Middle frontal gyrus (tissue), 1 donor: ENCODE data around the gene COBL.

Source experiments
- DNase-seq: peaks from one replicate; pipeline ENCODE4 v3.0.0-alpha.2; 2015; ENCODE audit warnings: low spot score; ENCODE audit errors: extremely low spot score

COBL gene

GRCh38 chr7:51080622-51081269, 235.9 kb downstream of the COBL start:
- no peak for DNase-seq

GRCh38 chr7:51080216-51080615, 236.4 kb downstream of the COBL start:
- no peak for DNase-seq

GRCh38 chr7:51079494-51079893, 237.1 kb downstream of the COBL start:
- DNase-seq: no peak

GRCh38 chr7:51078653-51079052, 238.0 kb downstream of the COBL start:
- no peak for DNase-seq

GRCh38 chr7:51077987-51078370, 238.6 kb downstream of the COBL start:
- no peak for DNase-seq

- no peak for DNase-seq
Observed at GRCh38 chr7:51077316-51077986, 239.2 kb downstream of the COBL start.

GRCh38 chr7:51075681-51076580, 240.7 kb downstream of the COBL start:
- DNase-seq: no peak

- DNase-seq: no peak
Observed at GRCh38 chr7:51073171-51073570, 243.4 kb downstream of the COBL start.

GRCh38 chr7:51072281-51072680, 244.3 kb downstream of the COBL start:
- no peak for DNase-seq

- DNase-seq: no peak
Observed at GRCh38 chr7:51071427-51071826, 245.2 kb downstream of the COBL start.

GRCh38 chr7:51070151-51070550, 246.5 kb downstream of the COBL start:
- no peak for DNase-seq

- no peak for DNase-seq
Observed at GRCh38 chr7:51069411-51070083, 247.1 kb downstream of the COBL start.

- no peak for DNase-seq
Observed at GRCh38 chr7:51068401-51068800, 248.2 kb downstream of the COBL start.

- no peak for DNase-seq
Observed at GRCh38 chr7:51067757-51068156, 248.9 kb downstream of the COBL start.

GRCh38 chr7:51067258-51067657, 249.4 kb downstream of the COBL start:
- no peak for DNase-seq

GRCh38 chr7:51066405-51066882, 250.2 kb downstream of the COBL start:
- DNase-seq: no peak

- no peak for DNase-seq
Observed at GRCh38 chr7:51065766-51066165, 250.8 kb downstream of the COBL start.

- DNase-seq: no peak
Observed at GRCh38 chr7:51064688-51065087, 251.9 kb downstream of the COBL start.

GRCh38 chr7:51062222-51062987, 254.2 kb downstream of the COBL start:
- DNase-seq: no peak

GRCh38 chr7:51060536-51060935, 256.1 kb downstream of the COBL start:
- DNase-seq: no peak
